Endothelial cell of umbilical vein (primary cell): ENCODE measurements around the gene THSD7A. TPM values are rescaled to one million over a fixed set of nuclear protein-coding genes. Genes with fewer than 3 reads are reported as not detected.

Source experiments
- BruUV-seq: library from RNA; stranded (reverse); fragments of 400-500 nt; replicated peaks from 2 replicates; lab custom pipeline; 2021; lab: Mats Ljungman, UMichigan
- CTCF ChIA-PET: fragments of 300-600, 350-600 bp; sonication (Branson Sonifier 250); formaldehyde crosslinking; loops from one replicate; lab custom pipeline; 2021; ENCODE audit warnings: antibody characterized with exemption, inconsistent platforms; lab: Charles Lee
- POLR2A ChIA-PET: fragments of 300-600, 350-600 bp; sonication (Branson Sonifier 250); formaldehyde crosslinking; loops from one replicate; lab custom pipeline; 2021; ENCODE audit warnings: antibody characterized with exemption, inconsistent platforms; lab: Charles Lee
- DNase-seq: peaks from one replicate; pipeline ENCODE4 v3.0.0-alpha.2; 2011; ENCODE audit warnings: low read depth, low spot score
- FAIRE-seq: peaks from 2 replicates; lab custom pipeline; 2011; peaks lifted over from hg19 to GRCh38; lab: Jason Lieb, UNC
- H2AFZ ChIP-seq: 2 replicates; pipeline ENCODE4 v1.6.0; 2012; ENCODE audit warnings: low read depth, low read length, control low read depth, inconsistent platforms
- H3K27ac ChIP-seq: 2 replicates; pipeline ENCODE4 v1.5.1; 2011; ENCODE audit warnings: low read depth, mild to moderate bottlenecking, control low read depth, low read length, moderate library complexity; ENCODE audit not compliant: insufficient read depth
- H3K27me3 ChIP-seq, 2 experiments: 2 replicates each; pipeline versions ENCODE4 v1.6.0 to v1.6.1; 2011; ENCODE audit warnings: low read length in 2 of 2, mixed read lengths in 1 of 2; ENCODE audit not compliant: control insufficient read depth in 2 of 2, insufficient read depth in 2 of 2
- H3K36me3 ChIP-seq, 2 experiments: 2 replicates in 1 of 2; 3 replicates in 1 of 2; pipeline ENCODE4 v1.5.1; 2011; ENCODE audit warnings: low read length in 2 of 2, mild to moderate bottlenecking in 1 of 2, moderate library complexity in 1 of 2; ENCODE audit not compliant: control insufficient read depth in 2 of 2, insufficient read depth in 2 of 2; ENCODE audit errors: extremely low read depth in 1 of 2
- H3K4me1 ChIP-seq: 3 replicates; pipeline ENCODE4 v1.5.1; 2011; ENCODE audit warnings: mild to moderate bottlenecking, low read length; ENCODE audit not compliant: control insufficient read depth, insufficient read depth; ENCODE audit errors: extremely low read depth
- H3K4me2 ChIP-seq: 2 replicates; pipeline ENCODE4 v1.6.1; 2011; ENCODE audit warnings: low read length, control low read depth, mixed read lengths; ENCODE audit not compliant: insufficient read depth
- H3K4me3 ChIP-seq, 3 experiments: fragments of 200-600 bp in 1 of 3; sonication (generic), shearing (Covaris generic) in 1 of 3; replicated peaks in 1 of 3; 2 replicates each; pipeline ENCODE4 v1.5.1; 2011 to 2016; ENCODE audit warnings: control low read depth in 3 of 3, low read length in 3 of 3, mild to moderate bottlenecking in 2 of 3, inconsistent platforms in 1 of 3, low read depth in 1 of 3, moderate library complexity in 1 of 3; ENCODE audit not compliant: insufficient read depth in 1 of 3
- H3K79me2 ChIP-seq: 2 replicates; pipeline ENCODE4 v1.6.0; 2012; ENCODE audit warnings: low read length, inconsistent platforms; ENCODE audit not compliant: control insufficient read depth, insufficient read depth
- H3K9ac ChIP-seq: replicated peaks from 2 replicates; pipeline ENCODE3; 2011; ENCODE audit warnings: low read length, control low read depth; ENCODE audit not compliant: insufficient read depth; ENCODE audit errors: extremely low read depth
- H3K9me1 ChIP-seq: replicated peaks from 3 replicates; pipeline ENCODE4 v1.6.0; 2011; ENCODE audit warnings: mild to moderate bottlenecking, low read length; ENCODE audit not compliant: control insufficient read depth, insufficient read depth; ENCODE audit errors: extremely low read depth
- H3K9me3 ChIP-seq: replicated peaks from 2 replicates; pipeline ENCODE4 v1.5.1; 2012; ENCODE audit warnings: low read length, inconsistent platforms; ENCODE audit not compliant: control insufficient read depth, insufficient read depth
- H4K20me1 ChIP-seq: replicated peaks from 2 replicates; pipeline ENCODE3; 2011; ENCODE audit warnings: mild to moderate bottlenecking, low read length; ENCODE audit not compliant: control insufficient read depth, insufficient read depth; ENCODE audit errors: extremely low read depth
- CTCF ChIP-seq, 2 donors: IDR thresholded peaks; 1 replicate in 1 of 2; 2 replicates in 1 of 2; pipeline ENCODE4 v1.5.1; 2011; ENCODE audit warnings: low read length in 2 of 2, mild to moderate bottlenecking in 2 of 2, moderate library complexity in 2 of 2, control low read depth in 1 of 2, inconsistent platforms in 1 of 2, low read depth in 1 of 2; ENCODE audit not compliant: insufficient read depth in 1 of 2; ENCODE audit errors: extremely low read depth in 1 of 2
- EZH2 ChIP-seq: IDR thresholded peaks from 2 replicates; pipeline ENCODE4 v1.6.1; 2012; ENCODE audit warnings: borderline replicate concordance, low read depth, mild to moderate bottlenecking, moderate library complexity, low read length, inconsistent platforms; ENCODE audit not compliant: severe bottlenecking
- FOS ChIP-seq: IDR thresholded peaks from 2 replicates; pipeline ENCODE4 v1.6.1; 2011; ENCODE audit warnings: mild to moderate bottlenecking, low read length, moderate library complexity, borderline replicate concordance; ENCODE audit not compliant: insufficient read depth
- GATA2 ChIP-seq: IDR thresholded peaks from 2 replicates; pipeline ENCODE4 v1.7.0; 2011; ENCODE audit warnings: low read depth, mild to moderate bottlenecking, moderate library complexity, mixed read lengths, low read length; ENCODE audit not compliant: insufficient read length, insufficient read depth
- JUN ChIP-seq: IDR thresholded peaks from 2 replicates; pipeline ENCODE4 v1.6.1; 2011; ENCODE audit warnings: borderline replicate concordance, low read depth; ENCODE audit not compliant: insufficient read length, insufficient read depth
- MAX ChIP-seq: IDR thresholded peaks from 2 replicates; pipeline ENCODE4 v1.6.1; 2011; ENCODE audit not compliant: insufficient read depth, insufficient read length
- MYC ChIP-seq: IDR thresholded peaks from one replicate; pipeline ENCODE4 v1.6.1; 2011; ENCODE audit warnings: mild to moderate bottlenecking, low read depth, low read length
- POLR2A ChIP-seq: IDR thresholded peaks from 2 replicates; pipeline ENCODE4 v1.6.1; 2012; ENCODE audit warnings: low read depth, mild to moderate bottlenecking, control low read depth, low read length
- POLR2AphosphoS5 ChIP-seq: IDR thresholded peaks from 2 replicates; pipeline ENCODE4 v1.6.1; 2012; ENCODE audit warnings: low read depth, mild to moderate bottlenecking, control low read depth, low read length, moderate library complexity; ENCODE audit not compliant: insufficient read depth
- dilution Hi-C: fragments of 300-500 bp; cut with MboI; formaldehyde crosslinking; loops from one replicate; pipeline ENCODE4 v1.15.0; 2019; ENCODE audit warnings: low sequenced_read_pairs; ENCODE audit not compliant: extremely low pct_ligation_motif_present
- intact Hi-C: fragments of 100-400 bp; cut with micrococcal nuclease; formaldehyde crosslinking; loops from one replicate; pipeline ENCODE4 v1.10.0; 2022
- polyA plus RNA-seq, 4 experiments: library from polyadenylated mRNA; depleted of rRNA in 3 of 4; stranded (reverse) in 3 of 4; unstranded in 1 of 4; fragments of >200 nt; gene quantifications; 2 replicates each; pipeline versions ENCODE4 v1.2.1 to v1.2.3, GENCODE V29; 2011 to 2012; ENCODE audit warnings: missing spikeins in 1 of 4
- total RNA-seq: library from RNA; stranded (reverse); gene quantifications from 2 replicates; pipeline ENCODE4 v1.2.3, GENCODE V29; 2021

The THSD7A gene
- total and polyA plus RNA-seq, 2 donors (not counting 3 experiments of a cell fraction or from before 2014, with no cell fraction given), result 3.3 to 12.7 TPM

GRCh38 chr7:11746591-11746990 is 85.4 kb downstream of the THSD7A start:
- dilution Hi-C loops, result no loop called here
- Histone ChIP-seq H3K4me2 (no peak overlapping the region), H3K9me3 (no peaks in the 10 kb centered on the region), H2AFZ (no peak overlapping the region), H4K20me1 (no peaks in the 10 kb centered on the region), H3K36me3 (no peaks in the 10 kb centered on the region), H3K9ac (no peak overlapping the region), H3K4me1 (no peaks in the 10 kb centered on the region), H3K9me1 (no peaks in the 10 kb centered on the region), H3K79me2 (no peaks in the 10 kb centered on the region), H3K4me3 (no peak overlapping the region), H3K27ac (no peak overlapping the region), H3K27me3 (no peaks in the 10 kb centered on the region)
- POLR2A ChIA-PET, result no interaction called here
- intact Hi-C loops, result no loop called here
- CTCF ChIA-PET, result no interaction called here
- BruUV-seq, result no TSS peak
- FAIRE-seq (no peak), DNase-seq (no peak)
- TF ChIP-seq EZH2, result no peak
- no peak for TF ChIP-seq POLR2A

- intact Hi-C loops (no loop called here), dilution Hi-C loops (no loop called here)
- ChIA-PET CTCF (no interaction called here), POLR2A (no interaction called here)
- H3K9ac ChIP-seq, result no peak overlapping the region
- no peaks in the 10 kb centered on the region for H3K9me3 ChIP-seq
- no peak overlapping the region for H3K4me3 ChIP-seq
- H3K27me3 ChIP-seq, result no peaks in the 10 kb centered on the region
- DNase-seq, result no peak
- H3K36me3 ChIP-seq, result no peaks in the 10 kb centered on the region
- no peaks in the 10 kb centered on the region for H3K79me2 ChIP-seq
- no peaks in the 10 kb centered on the region for H3K4me1 ChIP-seq
- H3K9me1 ChIP-seq, result peaks cover 2% of the 10 kb centered on the region
- no peak overlapping the region for H2AFZ ChIP-seq
- TF ChIP-seq JUN, result no peak
- TF ChIP-seq POLR2AphosphoS5, result no peak
- no peak for TF ChIP-seq EZH2
- TF ChIP-seq GATA2, result no peak
- no peak for TF ChIP-seq FOS
- no peak for TF ChIP-seq CTCF (IDR thresholded peaks at IDR 0.05; ENCODE audit: extremely low read depth in 1 of 2, insufficient read depth in 1 of 2, low read depth in 1 of 2, low read length in 2 of 2)
- TF ChIP-seq MYC, result no peak
- no peak for TF ChIP-seq MAX
- no peak for TF ChIP-seq POLR2A
- no peak overlapping the region for H3K27ac ChIP-seq
- no peak overlapping the region for H3K4me2 ChIP-seq
- FAIRE-seq, result peak; percentile 28
- no peaks in the 10 kb centered on the region for H4K20me1 ChIP-seq
- no TSS peak for BruUV-seq
These were observed 88.5 kb downstream of the THSD7A start for GRCh38 chr7:11743548-11743947.
